Measurements from ENCODE around the gene CD44.

- TF ChIP-seq CTCF (IDR thresholded peaks at IDR 0.05) (no peak), EP300 (IDR thresholded peaks at IDR 0.05; ENCODE audit: low read depth) (no peak)
Observed at GRCh38 chr11:35171226-35171625, 32.3 kb downstream of the CD44 start.
